ENCODE results near the gene ZFP36L2. TPM values are rescaled to one million over a fixed set of nuclear protein-coding genes. Genes with fewer than 3 reads are reported as not detected.
A peak's percentile ranks its signal among the peaks of the same experiment; 100 is the strongest.

Gene ZFP36L2
- total RNA-seq, 1 donor from 2014 or later: 39.8 TPM

- Mint-ChIP-seq H3K4me1 (peaks cover 20% of the 10 kb centered on the region), H3K36me3 (ENCODE audit: low read depth) (peaks cover 2% of the 10 kb centered on the region), H3K27me3 (ENCODE audit: low read depth) (no peaks in the 10 kb centered on the region), H3K27ac (ENCODE audit: unreplicated experiment) (no peak overlapping the region), H3K4me3 (no peak overlapping the region), H3K9me3 (no peaks in the 10 kb centered on the region)
- DNase-seq (ENCODE audit: low read depth, low spot score): no peak
- no peak for TF ChIP-seq CTCF (conservative IDR thresholded peaks at IDR 0.05)
Measured at GRCh38 chr2:43270461-43270860, 44.1 kb upstream of the ZFP36L2 start.

DNA sequence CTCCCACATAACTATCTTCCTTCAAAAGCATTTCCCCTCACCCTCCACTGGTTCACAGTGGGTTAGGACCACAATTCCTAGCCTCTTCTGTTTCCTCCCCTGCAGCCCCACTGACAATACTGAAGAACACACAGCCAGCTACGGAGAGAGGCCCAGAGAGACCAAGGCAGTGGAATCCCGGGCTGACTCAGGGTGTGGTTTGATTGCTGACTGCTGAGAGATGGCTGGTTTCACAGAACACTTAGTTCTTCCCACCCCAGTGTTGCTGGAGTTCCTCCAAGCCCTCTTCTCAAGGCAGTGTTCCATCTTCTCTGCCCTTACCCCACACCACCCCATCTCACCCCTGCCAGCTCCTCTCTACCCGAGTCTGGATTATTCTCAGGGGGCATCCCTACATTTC, 43.3 kb upstream of the ZFP36L2 start:
- no peak overlapping the region for H3K27ac Mint-ChIP-seq (ENCODE audit: unreplicated experiment)
- H3K9me3 Mint-ChIP-seq: no peaks in the 10 kb centered on the region
- no peaks in the 10 kb centered on the region for H3K27me3 Mint-ChIP-seq (ENCODE audit: low read depth)
- no peak for DNase-seq (ENCODE audit: low read depth, low spot score)
- peaks cover 20% of the 10 kb centered on the region for H3K4me1 Mint-ChIP-seq
- H3K36me3 Mint-ChIP-seq (ENCODE audit: low read depth): peaks cover 2% of the 10 kb centered on the region
- H3K4me3 Mint-ChIP-seq: no peak overlapping the region
- TF ChIP-seq CTCF (conservative IDR thresholded peaks at IDR 0.05): no peak

DNA sequence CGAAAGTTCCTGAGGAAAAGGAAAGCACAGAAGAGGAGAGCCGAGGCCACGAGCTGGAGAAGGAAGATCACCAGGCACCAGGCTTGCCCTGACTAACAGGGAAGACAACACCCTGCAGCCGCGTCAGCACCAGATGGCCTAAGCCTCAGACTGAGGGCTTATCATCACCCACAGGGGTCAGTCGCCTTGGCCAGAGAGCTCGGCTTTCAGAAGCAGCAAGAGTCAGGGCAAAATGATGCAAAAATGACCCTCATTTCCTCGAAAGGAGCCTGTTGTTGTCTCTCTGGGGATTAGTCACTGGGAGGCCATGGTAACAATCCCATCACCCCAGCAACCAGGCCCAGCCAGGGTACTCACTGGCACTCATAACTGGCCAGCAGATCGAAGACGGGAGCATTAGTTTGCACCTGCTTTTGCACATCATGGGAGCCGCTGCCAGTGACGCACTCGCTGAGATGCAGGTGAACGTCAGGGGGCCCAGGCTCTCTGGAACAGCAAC, 42.7 kb upstream of the ZFP36L2 start:
- H3K9me3 Mint-ChIP-seq: no peaks in the 10 kb centered on the region
- peaks cover 20% of the 10 kb centered on the region for H3K4me1 Mint-ChIP-seq
- H3K27ac Mint-ChIP-seq (ENCODE audit: unreplicated experiment): peak overlapping the region; percentile 59
- TF ChIP-seq CTCF (conservative IDR thresholded peaks at IDR 0.05): no peak
- DNase-seq (ENCODE audit: low read depth, low spot score): no peak
- H3K27me3 Mint-ChIP-seq (ENCODE audit: low read depth): no peaks in the 10 kb centered on the region
- peaks cover 5% of the 10 kb centered on the region for H3K36me3 Mint-ChIP-seq (ENCODE audit: low read depth)
- no peak overlapping the region for H3K4me3 Mint-ChIP-seq

DNA sequence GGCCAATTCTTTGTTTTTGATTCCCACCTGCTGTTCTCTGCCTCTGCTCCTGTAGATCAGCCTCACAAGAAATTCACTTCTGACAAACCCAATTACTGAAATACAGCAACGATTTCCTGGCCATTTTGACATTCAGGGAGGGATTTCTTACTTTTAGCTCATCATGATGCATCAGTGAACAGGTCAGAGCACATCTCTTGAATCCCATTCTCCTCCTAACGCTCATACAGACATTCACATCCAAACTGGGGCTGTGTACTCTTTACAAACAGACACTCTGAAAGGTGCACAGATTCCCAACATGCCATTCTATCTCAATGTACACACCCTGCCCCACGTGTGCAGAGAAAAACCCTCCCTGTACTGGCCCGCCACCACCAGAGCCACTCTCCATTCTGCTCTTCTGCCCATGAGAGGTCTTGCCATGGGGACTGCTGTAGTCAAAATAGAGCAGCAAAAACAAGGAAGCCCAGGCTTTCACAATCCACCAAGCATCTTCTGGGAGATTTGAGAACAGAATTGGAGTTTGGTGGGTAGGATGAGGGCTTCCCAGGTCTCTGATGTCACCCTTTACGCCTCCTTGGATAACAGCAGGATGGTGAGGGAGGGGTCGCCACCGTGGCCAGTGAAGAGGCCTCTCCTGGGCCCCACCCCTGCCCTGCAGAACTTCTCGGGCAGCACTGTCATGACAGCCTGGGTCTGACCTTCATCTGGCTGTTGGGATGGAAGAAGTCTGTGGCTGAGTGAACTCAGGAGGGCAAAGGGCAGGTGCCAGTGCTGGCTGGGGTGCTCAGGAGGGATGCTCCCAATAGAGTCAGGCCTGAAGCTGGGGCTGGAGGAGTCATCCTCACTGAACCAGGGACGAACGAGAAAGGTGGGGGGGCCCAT, 41.9 kb upstream of the ZFP36L2 start:
- Mint-ChIP-seq H3K36me3 (ENCODE audit: low read depth) (peaks cover 5% of the 10 kb centered on the region), H3K4me3 (no peak overlapping the region), H3K27me3 (ENCODE audit: low read depth) (no peaks in the 10 kb centered on the region), H3K27ac (ENCODE audit: unreplicated experiment) (peak overlapping the region; percentile 75), H3K9me3 (no peaks in the 10 kb centered on the region), H3K4me1 (peaks cover 20% of the 10 kb centered on the region)
- no peak for DNase-seq (ENCODE audit: low read depth, low spot score)
- TF ChIP-seq CTCF (conservative IDR thresholded peaks at IDR 0.05): no peak

GRCh38 chr2:43267381-43267780, 41.0 kb upstream of the ZFP36L2 start:
- no peak for TF ChIP-seq CTCF (conservative IDR thresholded peaks at IDR 0.05)
- no peak for DNase-seq (ENCODE audit: low read depth, low spot score)
- Mint-ChIP-seq H3K4me3 (no peak overlapping the region), H3K4me1 (peaks cover 20% of the 10 kb centered on the region), H3K27ac (ENCODE audit: unreplicated experiment) (no peak overlapping the region), H3K9me3 (no peaks in the 10 kb centered on the region), H3K36me3 (ENCODE audit: low read depth) (peaks cover 11% of the 10 kb centered on the region), H3K27me3 (ENCODE audit: low read depth) (no peaks in the 10 kb centered on the region)
